Trophoblast cell (in vitro differentiated cells and primary cell): ENCODE results near the gene PKIB.
"Not testable (repeated sequence)": the region's sequence is repeated elsewhere in the genome, so short reads cannot be mapped to it uniquely, and the experiment has no call there.

Source experiments
- DNase-seq, 2 donors: peaks; one replicate each; pipeline ENCODE4 v3.0.0-alpha.2; 2016
- H2AFZ ChIP-seq: 2 replicates; pipeline ENCODE4 v1.6.1; 2013; ENCODE audit warnings: low read length, moderate library complexity, mild to moderate bottlenecking; ENCODE audit not compliant: insufficient read depth, poor library complexity
- H2AK5ac ChIP-seq: 2 replicates; pipeline ENCODE4 v1.6.1; 2013; ENCODE audit warnings: mild to moderate bottlenecking, low read length
- H2BK120ac ChIP-seq: 2 replicates; pipeline ENCODE4 v1.6.1; 2013; ENCODE audit warnings: low read length, mild to moderate bottlenecking, moderate library complexity; ENCODE audit not compliant: insufficient read depth, poor library complexity
- H2BK12ac ChIP-seq: 2 replicates; pipeline ENCODE4 v1.6.1; 2013; ENCODE audit warnings: mild to moderate bottlenecking, low read length, moderate library complexity
- H2BK5ac ChIP-seq: 2 replicates; pipeline ENCODE4 v1.6.1; 2013; ENCODE audit warnings: low read length, low read depth, moderate library complexity, mild to moderate bottlenecking; ENCODE audit not compliant: poor library complexity
- H3K14ac ChIP-seq: 2 replicates; pipeline ENCODE4 v1.6.1; 2013; ENCODE audit warnings: mild to moderate bottlenecking, low read length
- H3K18ac ChIP-seq: 2 replicates; pipeline ENCODE4 v1.6.1; 2013; ENCODE audit warnings: mild to moderate bottlenecking, low read length
- H3K23ac ChIP-seq: 2 replicates; pipeline ENCODE4 v1.6.1; 2013; ENCODE audit warnings: low read length
- H3K27ac ChIP-seq: 2 replicates; pipeline ENCODE4 v1.5.1; 2013; ENCODE audit warnings: low read depth, mild to moderate bottlenecking, inconsistent platforms, low read length, moderate library complexity
- H3K27me3 ChIP-seq: 2 replicates; pipeline ENCODE4 v1.6.1; 2013; ENCODE audit warnings: inconsistent platforms, mild to moderate bottlenecking, low read length, moderate library complexity; ENCODE audit not compliant: insufficient read depth
- H3K36me3 ChIP-seq, 2 experiments: 1 replicate in 1 of 2; 2 replicates in 1 of 2; pipeline ENCODE4 v1.6.1; 2013; ENCODE audit warnings: low read length in 2 of 2, mild to moderate bottlenecking in 2 of 2, moderate library complexity in 1 of 2; ENCODE audit not compliant: insufficient read depth in 2 of 2, control insufficient read depth in 1 of 2
- H3K4ac ChIP-seq: 2 replicates; pipeline ENCODE4 v1.6.1; 2013; ENCODE audit warnings: low read depth, mild to moderate bottlenecking, low read length, moderate library complexity
- H3K4me1 ChIP-seq, 2 experiments: 1 replicate in 1 of 2; 2 replicates in 1 of 2; pipeline ENCODE4 v1.6.1; 2013; ENCODE audit warnings: low read length in 2 of 2, mild to moderate bottlenecking in 2 of 2, moderate library complexity in 1 of 2; ENCODE audit not compliant: insufficient read depth in 2 of 2, control insufficient read depth in 1 of 2
- H3K4me2 ChIP-seq: 2 replicates; pipeline ENCODE4 v1.6.1; 2013; ENCODE audit warnings: inconsistent platforms, mild to moderate bottlenecking, low read length, moderate library complexity
- H3K4me3 ChIP-seq: 2 replicates; pipeline ENCODE4 v1.5.1; 2013; ENCODE audit warnings: mild to moderate bottlenecking, low read depth, low read length, inconsistent platforms
- H3K79me1 ChIP-seq: one replicate; pipeline ENCODE4 v1.6.1; 2013; ENCODE audit warnings: low read length
- H3K79me2 ChIP-seq: 2 replicates; pipeline ENCODE4 v1.6.1; 2013; ENCODE audit warnings: low read length, mild to moderate bottlenecking; ENCODE audit not compliant: control insufficient read depth, insufficient read depth, poor library complexity
- H3K9ac ChIP-seq: 2 replicates; pipeline ENCODE4 v1.6.1; 2013; ENCODE audit warnings: mild to moderate bottlenecking, low read length
- H3K9me3 ChIP-seq: 2 replicates; pipeline ENCODE4 v1.6.1; 2013; ENCODE audit warnings: low read depth, mild to moderate bottlenecking, control low read depth, inconsistent platforms, low read length; ENCODE audit not compliant: insufficient read depth
- H4K12ac ChIP-seq: 2 replicates; pipeline ENCODE4 v1.6.1; 2013; ENCODE audit warnings: low read depth, mild to moderate bottlenecking, low read length, moderate library complexity
- H4K8ac ChIP-seq: 2 replicates; pipeline ENCODE4 v1.6.1; 2013; ENCODE audit warnings: low read depth, mild to moderate bottlenecking, low read length, moderate library complexity
- H4K91ac ChIP-seq: one replicate; pipeline ENCODE4 v1.6.1; 2013; ENCODE audit warnings: low read depth, mild to moderate bottlenecking, low read length, moderate library complexity
- WGBS: extraction: QIAGEN DNeasy Blood & Tissue Kit; methylation state at CpG from one replicate; pipeline ENCODE4 v1.1.7; 2013; ENCODE audit warnings: missing lambda C conversion rate; ENCODE audit not compliant: insufficient read length, insufficient coverage; ENCODE audit errors: extremely low coverage; 5-methylcytosine and 5-hydroxymethylcytosine counted together

Gene PKIB

DNA sequence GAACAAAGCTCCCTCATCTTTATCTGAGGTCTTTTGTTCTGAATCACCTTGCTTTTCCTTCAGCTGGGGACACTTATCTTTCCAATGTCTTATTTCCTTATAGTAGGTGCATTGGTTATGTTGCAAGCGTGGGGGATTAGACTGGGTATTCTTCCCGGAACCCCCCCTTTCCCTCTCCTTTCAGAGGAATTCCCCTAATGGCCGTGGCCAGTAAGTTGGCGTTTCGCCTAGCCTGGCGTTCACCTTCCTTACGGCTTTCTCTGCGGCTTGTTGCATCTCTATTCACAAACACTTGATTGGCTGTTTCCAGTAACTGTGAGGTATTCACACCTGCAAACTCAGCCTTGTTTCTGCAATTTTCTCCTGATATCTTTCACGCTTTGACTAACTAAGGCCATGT is 136.5 kb downstream of the PKIB start:
- Histone ChIP-seq H3K4me1 (no peaks in the 10 kb centered on the region), H3K18ac (no peak overlapping the region), H3K27ac (no peak overlapping the region), H3K23ac (no peak overlapping the region), H4K12ac (no peak overlapping the region), H3K79me1 (no peaks in the 10 kb centered on the region), H4K8ac (no peak overlapping the region), H3K14ac (no peak overlapping the region), H2AFZ (no peak overlapping the region), H3K9ac (no peak overlapping the region), H3K4me3 (no peak overlapping the region), H2AK5ac (no peak overlapping the region), H4K91ac (no peak overlapping the region), H2BK120ac (no peak overlapping the region), H3K36me3 (no peaks in the 10 kb centered on the region), H3K79me2 (no peaks in the 10 kb centered on the region), H3K9me3 (no peaks in the 10 kb centered on the region), H3K4me2 (no peak overlapping the region), H2BK12ac (no peak overlapping the region), H2BK5ac (no peak overlapping the region), H3K4ac (no peak overlapping the region), H3K27me3 (no peaks in the 10 kb centered on the region)
- no CpG with 5 or more reads among the region's 9 CpGs for WGBS
- DNase-seq: no peak

DNA sequence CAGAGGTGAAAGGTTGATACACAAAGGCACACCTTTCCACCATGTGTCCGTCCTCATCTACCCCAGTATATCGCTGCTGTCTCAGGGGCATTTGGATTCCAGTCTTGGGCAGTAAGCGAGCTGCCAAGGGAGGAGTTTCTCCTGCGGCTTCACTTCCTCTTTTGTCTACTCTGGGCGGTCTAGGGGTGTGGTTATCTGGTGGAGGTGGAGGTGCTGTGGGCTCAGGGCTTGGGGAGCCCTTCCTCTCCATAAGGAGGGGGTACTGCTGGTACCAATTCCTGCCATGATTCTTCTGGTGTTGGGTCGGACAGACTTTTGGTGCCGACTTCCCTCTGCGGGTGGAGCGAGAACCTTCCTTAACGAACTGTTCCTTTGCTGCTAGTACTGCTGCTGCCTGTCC is 137.4 kb downstream of the PKIB start:
- H3K9ac ChIP-seq: no peak overlapping the region
- H4K8ac ChIP-seq: no peak overlapping the region
- no peaks in the 10 kb centered on the region for H3K9me3 ChIP-seq
- H3K4me3 ChIP-seq: no peak overlapping the region
- H3K4ac ChIP-seq: no peak overlapping the region
- no peaks in the 10 kb centered on the region for H3K79me2 ChIP-seq
- H3K4me1 ChIP-seq: no peaks in the 10 kb centered on the region
- no peak overlapping the region for H3K14ac ChIP-seq
- no peak overlapping the region for H3K27ac ChIP-seq
- H2AFZ ChIP-seq: no peak overlapping the region
- H3K36me3 ChIP-seq: no peaks in the 10 kb centered on the region
- no peak overlapping the region for H4K91ac ChIP-seq
- no peak overlapping the region for H3K23ac ChIP-seq
- no peak overlapping the region for H2BK12ac ChIP-seq
- no peak overlapping the region for H2AK5ac ChIP-seq
- no peak for DNase-seq
- no peaks in the 10 kb centered on the region for H3K79me1 ChIP-seq
- H4K12ac ChIP-seq: no peak overlapping the region
- H3K27me3 ChIP-seq: no peaks in the 10 kb centered on the region
- no peak overlapping the region for H2BK120ac ChIP-seq
- no peak overlapping the region for H3K4me2 ChIP-seq
- no peak overlapping the region for H3K18ac ChIP-seq
- no peak overlapping the region for H2BK5ac ChIP-seq
- whole genome bisulfite sequencing: no CpG with 5 or more reads among the region's 10 CpGs

- H3K4ac ChIP-seq, H2AFZ ChIP-seq, H3K9ac ChIP-seq, H3K9me3 ChIP-seq, H3K36me3 ChIP-seq, H4K8ac ChIP-seq, H3K27ac ChIP-seq, H3K4me1 ChIP-seq, H2AK5ac ChIP-seq, H3K4me2 ChIP-seq, H3K14ac ChIP-seq, H3K79me1 ChIP-seq, H2BK120ac ChIP-seq, H2BK5ac ChIP-seq, H3K79me2 ChIP-seq, H4K91ac ChIP-seq, H3K23ac ChIP-seq, DNase-seq, H2BK12ac ChIP-seq, H3K4me3 ChIP-seq, H3K27me3 ChIP-seq, H4K12ac ChIP-seq, H3K18ac ChIP-seq: not testable (repeated sequence)
- WGBS: no CpG with 5 or more reads among the region's 5 CpGs
These were observed 138.7 kb downstream of the PKIB start for GRCh38 chr6:122748945-122749344.

DNA sequence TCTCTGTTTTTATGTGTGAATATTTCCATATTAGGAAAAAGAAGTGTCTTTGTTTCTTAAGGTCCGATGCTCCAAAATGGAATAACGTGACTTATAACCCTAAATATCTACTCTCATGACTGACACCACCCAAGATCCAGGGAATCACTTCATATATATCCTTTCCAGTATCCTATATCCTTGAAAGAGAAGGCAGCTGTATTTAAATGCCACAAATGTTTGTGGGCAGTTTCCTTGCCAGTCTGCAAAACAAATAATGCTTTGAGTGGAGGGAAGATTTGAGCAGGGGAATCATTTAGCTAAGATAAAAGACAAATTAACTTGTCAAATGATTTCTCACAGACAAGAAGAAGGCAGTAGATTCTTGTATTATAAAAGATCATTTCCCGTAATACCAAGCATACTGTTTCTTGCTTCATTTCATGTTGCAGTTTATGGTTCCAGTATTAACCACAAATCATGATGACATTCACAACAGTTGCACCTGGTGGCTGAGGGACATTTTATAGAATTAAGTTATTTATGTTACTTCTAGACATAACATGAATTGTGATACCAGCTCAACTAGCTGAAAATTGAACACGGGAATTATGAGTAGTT is 139.3 kb downstream of the PKIB start:
- no peak overlapping the region for H2BK12ac ChIP-seq
- H3K4me1 ChIP-seq: no peaks in the 10 kb centered on the region
- no peak overlapping the region for H3K4me2 ChIP-seq
- no peak overlapping the region for H3K4ac ChIP-seq
- H3K27me3 ChIP-seq: no peaks in the 10 kb centered on the region
- no peak overlapping the region for H3K9ac ChIP-seq
- H2AK5ac ChIP-seq: no peak overlapping the region
- no peak overlapping the region for H3K14ac ChIP-seq
- no peak overlapping the region for H4K12ac ChIP-seq
- no peak overlapping the region for H2BK5ac ChIP-seq
- no peaks in the 10 kb centered on the region for H3K9me3 ChIP-seq
- H3K79me1 ChIP-seq: no peaks in the 10 kb centered on the region
- no peak overlapping the region for H4K91ac ChIP-seq
- H3K23ac ChIP-seq: no peak overlapping the region
- no peaks in the 10 kb centered on the region for H3K36me3 ChIP-seq
- H2AFZ ChIP-seq: no peak overlapping the region
- H3K18ac ChIP-seq: no peak overlapping the region
- H3K79me2 ChIP-seq: no peaks in the 10 kb centered on the region
- H3K4me3 ChIP-seq: no peak overlapping the region
- no peak overlapping the region for H2BK120ac ChIP-seq
- peak in 1 of 2 donors; percentile 66 for DNase-seq
- no peak overlapping the region for H4K8ac ChIP-seq
- WGBS: no CpG with 5 or more reads among the region's 4 CpGs
- H3K27ac ChIP-seq: no peak overlapping the region
